ENCODE results near the gene ROBO4.

The ROBO4 gene

GRCh38 chr11:124890151-124890550 lies 7.5 kb downstream of the ROBO4 start:
- TF ChIP-seq GATA2 (IDR thresholded peaks at IDR 0.05; ENCODE audit: low read depth, low read length) (no peak), GATA3 (IDR thresholded peaks at IDR 0.05; ENCODE audit: low read depth, low read length) (no peak)

GRCh38 chr11:124889191-124890091 lies 8.2 kb downstream of the ROBO4 start:
- TF ChIP-seq GATA2 (IDR thresholded peaks at IDR 0.05; ENCODE audit: low read depth, low read length) (no peak), GATA3 (IDR thresholded peaks at IDR 0.05; ENCODE audit: low read depth, low read length) (no peak)

GRCh38 chr11:124887667-124888013 lies 10.0 kb downstream of the ROBO4 start:
- TF ChIP-seq GATA2 (IDR thresholded peaks at IDR 0.05; ENCODE audit: low read depth, low read length) (no peak), GATA3 (IDR thresholded peaks at IDR 0.05; ENCODE audit: low read depth, low read length) (no peak)

GRCh38 chr11:124886978-124887666 lies 10.5 kb downstream of the ROBO4 start:
- no peak for TF ChIP-seq GATA3 (IDR thresholded peaks at IDR 0.05; ENCODE audit: low read depth, low read length)
- no peak for TF ChIP-seq GATA2 (IDR thresholded peaks at IDR 0.05; ENCODE audit: low read depth, low read length)

GRCh38 chr11:124886476-124886875 lies 11.2 kb downstream of the ROBO4 start:
- TF ChIP-seq GATA2 (IDR thresholded peaks at IDR 0.05; ENCODE audit: low read depth, low read length), result no peak
- no peak for TF ChIP-seq GATA3 (IDR thresholded peaks at IDR 0.05; ENCODE audit: low read depth, low read length)

- TF ChIP-seq GATA3 (IDR thresholded peaks at IDR 0.05; ENCODE audit: low read depth, low read length) (no peak), GATA2 (IDR thresholded peaks at IDR 0.05; ENCODE audit: low read depth, low read length) (no peak)
Observed at GRCh38 chr11:124884869-124885479, 12.7 kb downstream of the ROBO4 start.

GRCh38 chr11:124884340-124884739 lies 13.3 kb downstream of the ROBO4 start:
- TF ChIP-seq GATA3 (IDR thresholded peaks at IDR 0.05; ENCODE audit: low read depth, low read length) (no peak), GATA2 (IDR thresholded peaks at IDR 0.05; ENCODE audit: low read depth, low read length) (no peak)

- TF ChIP-seq GATA2 (IDR thresholded peaks at IDR 0.05; ENCODE audit: low read depth, low read length), result no peak
- no peak for TF ChIP-seq GATA3 (IDR thresholded peaks at IDR 0.05; ENCODE audit: low read depth, low read length)
Observed at GRCh38 chr11:124882339-124883071, 15.2 kb downstream of the ROBO4 start.

GRCh38 chr11:124880958-124881357 lies 16.7 kb downstream of the ROBO4 start:
- TF ChIP-seq GATA3 (IDR thresholded peaks at IDR 0.05; ENCODE audit: low read depth, low read length) (no peak), GATA2 (IDR thresholded peaks at IDR 0.05; ENCODE audit: low read depth, low read length) (no peak)

GRCh38 chr11:124880290-124880611 lies 17.4 kb downstream of the ROBO4 start:
- no peak for TF ChIP-seq GATA3 (IDR thresholded peaks at IDR 0.05; ENCODE audit: low read depth, low read length)
- no peak for TF ChIP-seq GATA2 (IDR thresholded peaks at IDR 0.05; ENCODE audit: low read depth, low read length)

- TF ChIP-seq GATA3 (IDR thresholded peaks at IDR 0.05; ENCODE audit: low read depth, low read length) (no peak), GATA2 (IDR thresholded peaks at IDR 0.05; ENCODE audit: low read depth, low read length) (no peak)
Observed at GRCh38 chr11:124879493-124880289, 18.0 kb downstream of the ROBO4 start.

GRCh38 chr11:124878759-124879492 lies 18.7 kb downstream of the ROBO4 start:
- TF ChIP-seq GATA2 (IDR thresholded peaks at IDR 0.05; ENCODE audit: low read depth, low read length), result no peak
- TF ChIP-seq GATA3 (IDR thresholded peaks at IDR 0.05; ENCODE audit: low read depth, low read length), result no peak
